HCT116 (cell line): Measurements from ENCODE around the gene TUT1. TPM values are rescaled to one million over a fixed set of nuclear protein-coding genes. Genes with fewer than 3 reads are reported as not detected.

Experiments
- ATAC-seq: fragments of 200-7000 bp; cut with Tn5 transposase; 2 replicates; pipeline ENCODE4 v1.9.1; 2020; ENCODE audit warnings: mild to moderate bottlenecking, moderate library complexity
- BruUV-seq: library from RNA; stranded (reverse); fragments of 400-500 nt; replicated peaks from 2 replicates; lab custom pipeline; 2021; lab: Mats Ljungman, UMichigan
- CTCF ChIA-PET: fragments of 300-600 bp; sonication (Branson Sonifier 250); formaldehyde crosslinking; loops from one replicate; lab custom pipeline; 2021; ENCODE audit warnings: antibody characterized with exemption; lab: Charles Lee
- POLR2A ChIA-PET: fragments of 300-600, 350-600 bp; sonication (Branson Sonifier 250); formaldehyde crosslinking; loops from one replicate; lab custom pipeline; 2021; ENCODE audit warnings: antibody characterized with exemption; lab: Charles Lee
- RAD21 ChIA-PET, 2 experiments: fragments of 300-600 bp; sonication (Branson Sonifier 250); formaldehyde crosslinking; loops; one replicate each; lab custom pipeline; 2023; ENCODE audit warnings: low total read pairs in 2 of 2; ENCODE audit not compliant: uncharacterized antibody in 2 of 2, unreplicated experiment in 2 of 2, low non-redundant PET in 1 of 2; lab: Charles Lee
- DNase-seq: peaks from one replicate; pipeline ENCODE4 v3.0.0-alpha.2; 2010; ENCODE audit warnings: low read depth, low spot score
- H2AFZ ChIP-seq: fragments of 200-600 bp; shearing (Covaris generic), sonication (generic); 2 replicates; pipeline ENCODE4 v1.6.1; 2017; ENCODE audit warnings: low read depth, mixed run types, mixed read lengths, antibody characterized with exemption, low read length; ENCODE audit not compliant: poor library complexity, severe bottlenecking
- H3K27ac ChIP-seq: 2 replicates; pipeline ENCODE4 v1.5.1; 2012; ENCODE audit warnings: low read depth, low read length
- H3K27me3 ChIP-seq: fragments of 200-600 bp; sonication (generic); 2 replicates; pipeline ENCODE4 v1.6.1; 2016; ENCODE audit warnings: mixed run types, low read length, mixed read lengths; ENCODE audit not compliant: insufficient read depth
- H3K36me3 ChIP-seq, 2 experiments: fragments of 200-500 bp in 1 of 2; fragments of 200-600 bp in 1 of 2; sonication (Bioruptor generic) in 1 of 2; sonication (generic) in 1 of 2; 2 replicates each; pipeline versions ENCODE4 v1.5.1 to v1.6.1; 2014 to 2016; ENCODE audit warnings: low read length in 2 of 2, inconsistent platforms in 1 of 2, mixed read lengths in 1 of 2, mixed run types in 1 of 2; ENCODE audit not compliant: insufficient read depth in 2 of 2, control insufficient read depth in 1 of 2
- H3K4me1 ChIP-seq, 2 experiments: fragments of 200-600 bp in 1 of 2; sonication (generic) in 1 of 2; 2 replicates each; pipeline versions ENCODE4 v1.5.1 to v1.6.1; 2012 to 2017; ENCODE audit warnings: low read length in 2 of 2, inconsistent platforms in 1 of 2, mild to moderate bottlenecking in 1 of 2, mixed read lengths in 1 of 2, mixed run types in 1 of 2, moderate library complexity in 1 of 2; ENCODE audit not compliant: insufficient read depth in 2 of 2, control insufficient read depth in 1 of 2
- H3K4me2 ChIP-seq: fragments of 200-600 bp; sonication (generic); 2 replicates; pipeline ENCODE4 v1.6.1; 2017; ENCODE audit warnings: mixed run types, low read length, mixed read lengths
- H3K4me3 ChIP-seq, 2 experiments: fragments of 200-600 bp in 1 of 2; sonication (generic) in 1 of 2; replicated peaks in 1 of 2; 2 replicates each; pipeline ENCODE4 v1.5.1; 2011 to 2016; ENCODE audit warnings: low read length in 2 of 2, control low read depth in 1 of 2, low read depth in 1 of 2, mild to moderate bottlenecking in 1 of 2, mixed read lengths in 1 of 2, mixed run types in 1 of 2
- H3K79me2 ChIP-seq: fragments of 200-600 bp; sonication (generic); 2 replicates; pipeline ENCODE4 v1.6.1; 2017; ENCODE audit warnings: mild to moderate bottlenecking, mixed run types, low read length, moderate library complexity, mixed read lengths; ENCODE audit not compliant: insufficient read depth
- H3K9ac ChIP-seq: fragments of 200-600 bp; sonication (generic); 2 replicates; pipeline ENCODE4 v1.6.1; 2016; ENCODE audit warnings: low read length, mixed read lengths
- H3K9me2 ChIP-seq: fragments of 200-600 bp; sonication (generic), shearing (Covaris generic); 2 replicates; pipeline ENCODE4 v1.6.1; 2017; ENCODE audit warnings: mixed run types, mild to moderate bottlenecking, moderate library complexity; ENCODE audit not compliant: insufficient read depth
- H3K9me3 ChIP-seq, 2 experiments: fragments of 200-500 bp in 1 of 2; fragments of 200-600 bp in 1 of 2; sonication (Bioruptor generic) in 1 of 2; sonication (generic) in 1 of 2; 2 replicates each; pipeline ENCODE4 v1.6.1; 2014 to 2017; ENCODE audit warnings: low read length in 2 of 2, mixed read lengths in 2 of 2, inconsistent platforms in 1 of 2, low read depth in 1 of 2, mild to moderate bottlenecking in 1 of 2, mixed run types in 1 of 2, moderate library complexity in 1 of 2; ENCODE audit not compliant: control insufficient read depth in 1 of 2, insufficient read depth in 1 of 2
- H4K20me1 ChIP-seq: fragments of 200-600 bp; sonication (generic), shearing (Covaris generic); 2 replicates; pipeline ENCODE4 v1.6.1; 2017; ENCODE audit warnings: mixed run types, mild to moderate bottlenecking, moderate library complexity; ENCODE audit not compliant: insufficient read depth
- CBX3 ChIP-seq: IDR thresholded peaks from 2 replicates; pipeline ENCODE4 v1.6.1; 2012; ENCODE audit warnings: low read depth
- CTCF ChIP-seq, 3 experiments: fragments of 200-600 bp in 1 of 3; sonication (generic) in 1 of 3; IDR thresholded peaks in 2 of 3; conservative IDR thresholded peaks in 1 of 3; 2 replicates each; pipeline ENCODE4 v1.5.1; 2012 to 2017; ENCODE audit warnings: low read depth in 2 of 3, low read length in 2 of 3, antibody characterized with exemption in 1 of 3, borderline replicate concordance in 1 of 3, control low read depth in 1 of 3, mild to moderate bottlenecking in 1 of 3, mixed read lengths in 1 of 3, mixed run types in 1 of 3, moderate library complexity in 1 of 3; ENCODE audit not compliant: insufficient read depth in 1 of 3
- EGR1 ChIP-seq: IDR thresholded peaks from 2 replicates; pipeline ENCODE4 v1.6.1; 2012; ENCODE audit warnings: low read depth
- EZH2 ChIP-seq: fragments of 200-600 bp; sonication (generic); IDR thresholded peaks from 2 replicates; pipeline ENCODE4 v1.6.1; 2017; ENCODE audit warnings: antibody characterized with exemption, mixed run types
- EZH2phosphoT487 ChIP-seq: fragments of 200-600 bp; IDR thresholded peaks from 2 replicates; pipeline ENCODE4 v1.6.1; 2018; ENCODE audit warnings: antibody characterized with exemption, borderline replicate concordance
- FOSL1 ChIP-seq: IDR thresholded peaks from 2 replicates; pipeline ENCODE4 v1.6.1; 2012; ENCODE audit warnings: low read depth
- RAD21 ChIP-seq: IDR thresholded peaks from 2 replicates; pipeline ENCODE4 v1.6.1; 2012; ENCODE audit warnings: low read depth, mild to moderate bottlenecking
- REST ChIP-seq: IDR thresholded peaks from 2 replicates; pipeline ENCODE4 v1.6.1; 2012; ENCODE audit warnings: low read depth
- SP1 ChIP-seq: IDR thresholded peaks from 2 replicates; pipeline ENCODE4 v1.6.1; 2012; ENCODE audit warnings: low read depth
- TCF7L2 ChIP-seq: IDR thresholded peaks from 2 replicates; pipeline ENCODE4 v1.7.0; 2011; ENCODE audit warnings: borderline replicate concordance, inconsistent platforms; ENCODE audit not compliant: insufficient read depth, insufficient read length; ENCODE audit errors: extremely low read depth
- ZBTB33 ChIP-seq: IDR thresholded peaks from 2 replicates; pipeline ENCODE4 v1.6.1; 2011; ENCODE audit warnings: mild to moderate bottlenecking, low read length, moderate library complexity; ENCODE audit not compliant: insufficient replicate concordance; ENCODE audit errors: extremely low read depth
- ZFX ChIP-seq: fragments of 450-650 bp; IDR thresholded peaks from 2 replicates; pipeline ENCODE4 v1.6.1; 2017
- ZNF274 ChIP-seq: fragments of 200-500 bp; sonication (Bioruptor generic); IDR thresholded peaks from 2 replicates; pipeline ENCODE4 v1.6.1; 2014; ENCODE audit warnings: mild to moderate bottlenecking, low read depth, low read length, inconsistent platforms
- intact Hi-C: fragments of 100-400 bp; cut with micrococcal nuclease; formaldehyde crosslinking; loops from 2 replicates; pipeline ENCODE4 v1.10.0; 2022
- total RNA-seq: library from RNA; stranded (reverse); gene quantifications from one replicate; pipeline ENCODE4 v1.2.1, GENCODE V29; 2021; ENCODE audit not compliant: unreplicated experiment

Gene TUT1
- total RNA-seq, 1 experiment from 2014 or later: 49.0 TPM

- BruUV-seq: no TSS peak
Observed at GRCh38 chr11:62595124-62595523, 3.8 kb upstream of the TUT1 start.

More at GRCh38 chr11:62595124-62595523, 3.8 kb upstream of the TUT1 start:
- no peak overlapping the region for H3K9ac ChIP-seq
- H3K4me3 ChIP-seq: no peak overlapping the region
- intact Hi-C loops: no loop called here
- ATAC-seq (no peak), DNase-seq (no peak)
- H3K79me2 ChIP-seq: peaks cover 63% of the 10 kb centered on the region
- POLR2A ChIA-PET: no interaction called here
- no peaks in the 10 kb centered on the region for H4K20me1 ChIP-seq
- CTCF ChIA-PET: no interaction called here
- H3K27me3 ChIP-seq: no peaks in the 10 kb centered on the region
- no peak for TF ChIP-seq FOSL1
- no peak for TF ChIP-seq SP1
- TF ChIP-seq ZBTB33: no peak
- TF ChIP-seq CTCF (IDR thresholded peaks at IDR 0.05 in 2 of 3, conservative IDR thresholded peaks at IDR 0.05 in 1 of 3; ENCODE audit: borderline replicate concordance in 1 of 3, insufficient read depth in 1 of 3, low read depth in 2 of 3, low read length in 2 of 3): no peak
- no peak for TF ChIP-seq RAD21
- TF ChIP-seq EZH2: no peak
- TF ChIP-seq EZH2phosphoT487: no peak
- TF ChIP-seq REST: no peak
- no peak for TF ChIP-seq ZFX
- TF ChIP-seq ZNF274: no peak
- TF ChIP-seq CBX3: no peak
- TF ChIP-seq EGR1: no peak
- no peak for TF ChIP-seq TCF7L2
- TF ChIP-seq, all 23 proteins: peak for 0
- H3K4me2 ChIP-seq: no peak overlapping the region
- no peaks in the 10 kb centered on the region for H3K9me2 ChIP-seq
- RAD21 ChIA-PET: interaction anchor here in 1 of 2 experiments (0.5 kb wide), 1 partner anchor 102 kb away, joined by 3 read pairs; no protein-coding TSS in a partner anchor
- H2AFZ ChIP-seq: no peak overlapping the region
- peaks cover 40 to 58% of the 10 kb centered on the region in 2 experiments; a peak in 3 of 4 replicates for H3K36me3 ChIP-seq
- peaks cover 26 to 43% of the 10 kb centered on the region in 2 experiments for H3K4me1 ChIP-seq
- no peak overlapping the region for H3K27ac ChIP-seq
- H3K9me3 ChIP-seq: no peaks in the 10 kb centered on the region
